Endothelial cell of umbilical vein (primary cell): Measurements from ENCODE around the gene UBE2E3. TPM values are rescaled to one million over a fixed set of nuclear protein-coding genes. Genes with fewer than 3 reads are reported as not detected.

Experiments used
- BruUV-seq: library from RNA; stranded (reverse); fragments of 400-500 nt; replicated peaks from 2 replicates; lab custom pipeline; 2021; lab: Mats Ljungman, UMichigan
- CTCF ChIA-PET: fragments of 300-600, 350-600 bp; sonication (Branson Sonifier 250); formaldehyde crosslinking; loops from one replicate; lab custom pipeline; 2021; ENCODE audit warnings: antibody characterized with exemption, inconsistent platforms; lab: Charles Lee
- POLR2A ChIA-PET: fragments of 300-600, 350-600 bp; sonication (Branson Sonifier 250); formaldehyde crosslinking; loops from one replicate; lab custom pipeline; 2021; ENCODE audit warnings: antibody characterized with exemption, inconsistent platforms; lab: Charles Lee
- DNase-seq: peaks from one replicate; pipeline ENCODE4 v3.0.0-alpha.2; 2011; ENCODE audit warnings: low read depth, low spot score
- FAIRE-seq: peaks from 2 replicates; lab custom pipeline; 2011; peaks lifted over from hg19 to GRCh38; lab: Jason Lieb, UNC
- H2AFZ ChIP-seq: 2 replicates; pipeline ENCODE4 v1.6.0; 2012; ENCODE audit warnings: low read depth, low read length, control low read depth, inconsistent platforms
- H3K27ac ChIP-seq: 2 replicates; pipeline ENCODE4 v1.5.1; 2011; ENCODE audit warnings: low read depth, mild to moderate bottlenecking, control low read depth, low read length, moderate library complexity; ENCODE audit not compliant: insufficient read depth
- H3K27me3 ChIP-seq, 2 experiments: 2 replicates each; pipeline versions ENCODE4 v1.6.0 to v1.6.1; 2011; ENCODE audit warnings: low read length in 2 of 2, mixed read lengths in 1 of 2; ENCODE audit not compliant: control insufficient read depth in 2 of 2, insufficient read depth in 2 of 2
- H3K36me3 ChIP-seq, 2 experiments: 2 replicates in 1 of 2; 3 replicates in 1 of 2; pipeline ENCODE4 v1.5.1; 2011; ENCODE audit warnings: low read length in 2 of 2, mild to moderate bottlenecking in 1 of 2, moderate library complexity in 1 of 2; ENCODE audit not compliant: control insufficient read depth in 2 of 2, insufficient read depth in 2 of 2; ENCODE audit errors: extremely low read depth in 1 of 2
- H3K4me1 ChIP-seq: 3 replicates; pipeline ENCODE4 v1.5.1; 2011; ENCODE audit warnings: mild to moderate bottlenecking, low read length; ENCODE audit not compliant: control insufficient read depth, insufficient read depth; ENCODE audit errors: extremely low read depth
- H3K4me2 ChIP-seq: 2 replicates; pipeline ENCODE4 v1.6.1; 2011; ENCODE audit warnings: low read length, control low read depth, mixed read lengths; ENCODE audit not compliant: insufficient read depth
- H3K4me3 ChIP-seq, 3 experiments: fragments of 200-600 bp in 1 of 3; sonication (generic), shearing (Covaris generic) in 1 of 3; replicated peaks in 1 of 3; 2 replicates each; pipeline ENCODE4 v1.5.1; 2011 to 2016; ENCODE audit warnings: control low read depth in 3 of 3, low read length in 3 of 3, mild to moderate bottlenecking in 2 of 3, inconsistent platforms in 1 of 3, low read depth in 1 of 3, moderate library complexity in 1 of 3; ENCODE audit not compliant: insufficient read depth in 1 of 3
- H3K79me2 ChIP-seq: 2 replicates; pipeline ENCODE4 v1.6.0; 2012; ENCODE audit warnings: low read length, inconsistent platforms; ENCODE audit not compliant: control insufficient read depth, insufficient read depth
- H3K9ac ChIP-seq: replicated peaks from 2 replicates; pipeline ENCODE3; 2011; ENCODE audit warnings: low read length, control low read depth; ENCODE audit not compliant: insufficient read depth; ENCODE audit errors: extremely low read depth
- H3K9me1 ChIP-seq: replicated peaks from 3 replicates; pipeline ENCODE4 v1.6.0; 2011; ENCODE audit warnings: mild to moderate bottlenecking, low read length; ENCODE audit not compliant: control insufficient read depth, insufficient read depth; ENCODE audit errors: extremely low read depth
- H3K9me3 ChIP-seq: replicated peaks from 2 replicates; pipeline ENCODE4 v1.5.1; 2012; ENCODE audit warnings: low read length, inconsistent platforms; ENCODE audit not compliant: control insufficient read depth, insufficient read depth
- H4K20me1 ChIP-seq: replicated peaks from 2 replicates; pipeline ENCODE3; 2011; ENCODE audit warnings: mild to moderate bottlenecking, low read length; ENCODE audit not compliant: control insufficient read depth, insufficient read depth; ENCODE audit errors: extremely low read depth
- EZH2 ChIP-seq: IDR thresholded peaks from 2 replicates; pipeline ENCODE4 v1.6.1; 2012; ENCODE audit warnings: borderline replicate concordance, low read depth, mild to moderate bottlenecking, moderate library complexity, low read length, inconsistent platforms; ENCODE audit not compliant: severe bottlenecking
- FOS ChIP-seq: IDR thresholded peaks from 2 replicates; pipeline ENCODE4 v1.6.1; 2011; ENCODE audit warnings: mild to moderate bottlenecking, low read length, moderate library complexity, borderline replicate concordance; ENCODE audit not compliant: insufficient read depth
- GATA2 ChIP-seq: IDR thresholded peaks from 2 replicates; pipeline ENCODE4 v1.7.0; 2011; ENCODE audit warnings: low read depth, mild to moderate bottlenecking, moderate library complexity, mixed read lengths, low read length; ENCODE audit not compliant: insufficient read length, insufficient read depth
- JUN ChIP-seq: IDR thresholded peaks from 2 replicates; pipeline ENCODE4 v1.6.1; 2011; ENCODE audit warnings: borderline replicate concordance, low read depth; ENCODE audit not compliant: insufficient read length, insufficient read depth
- MAX ChIP-seq: IDR thresholded peaks from 2 replicates; pipeline ENCODE4 v1.6.1; 2011; ENCODE audit not compliant: insufficient read depth, insufficient read length
- MYC ChIP-seq: IDR thresholded peaks from one replicate; pipeline ENCODE4 v1.6.1; 2011; ENCODE audit warnings: mild to moderate bottlenecking, low read depth, low read length
- POLR2A ChIP-seq: IDR thresholded peaks from 2 replicates; pipeline ENCODE4 v1.6.1; 2012; ENCODE audit warnings: low read depth, mild to moderate bottlenecking, control low read depth, low read length
- POLR2AphosphoS5 ChIP-seq: IDR thresholded peaks from 2 replicates; pipeline ENCODE4 v1.6.1; 2012; ENCODE audit warnings: low read depth, mild to moderate bottlenecking, control low read depth, low read length, moderate library complexity; ENCODE audit not compliant: insufficient read depth
- dilution Hi-C: fragments of 300-500 bp; cut with MboI; formaldehyde crosslinking; loops from one replicate; pipeline ENCODE4 v1.15.0; 2019; ENCODE audit warnings: low sequenced_read_pairs; ENCODE audit not compliant: extremely low pct_ligation_motif_present
- intact Hi-C: fragments of 100-400 bp; cut with micrococcal nuclease; formaldehyde crosslinking; loops from one replicate; pipeline ENCODE4 v1.10.0; 2022
- polyA plus RNA-seq, 4 experiments: library from polyadenylated mRNA; depleted of rRNA in 3 of 4; stranded (reverse) in 3 of 4; unstranded in 1 of 4; fragments of >200 nt; gene quantifications; 2 replicates each; pipeline versions ENCODE4 v1.2.1 to v1.2.3, GENCODE V29; 2011 to 2012; ENCODE audit warnings: missing spikeins in 1 of 4
- total RNA-seq: library from RNA; stranded (reverse); gene quantifications from 2 replicates; pipeline ENCODE4 v1.2.3, GENCODE V29; 2021
- TF ChIP-seq, protein P1 (sequence below), 2 donors: IDR thresholded peaks; 1 replicate in 1 of 2; 2 replicates in 1 of 2; pipeline ENCODE4 v1.5.1; 2011; ENCODE audit warnings: low read length in 2 of 2, mild to moderate bottlenecking in 2 of 2, moderate library complexity in 2 of 2, control low read depth in 1 of 2, inconsistent platforms in 1 of 2, low read depth in 1 of 2; ENCODE audit not compliant: insufficient read depth in 1 of 2; ENCODE audit errors: extremely low read depth in 1 of 2

UBE2E3 gene
- total and polyA plus RNA-seq, 2 donors (not counting 3 experiments of a cell fraction or from before 2014, with no cell fraction given) = 81.5 to 107 TPM

- Histone ChIP-seq H2AFZ (no peak overlapping the region), H3K9me3 (no peaks in the 10 kb centered on the region), H3K27me3 (peaks cover 0 to 2% of the 10 kb centered on the region in 2 experiments), H3K79me2 (no peaks in the 10 kb centered on the region), H3K4me1 (no peaks in the 10 kb centered on the region), H3K4me3 (no peak overlapping the region), H4K20me1 (no peaks in the 10 kb centered on the region), H3K4me2 (no peak overlapping the region), H3K9ac (no peak overlapping the region), H3K36me3 (no peaks in the 10 kb centered on the region), H3K9me1 (no peaks in the 10 kb centered on the region), H3K27ac (no peak overlapping the region)
- DNase-seq (no peak), FAIRE-seq (no peak)
- TF ChIP-seq MAX (no peak), POLR2AphosphoS5 (no peak), MYC (no peak), JUN (no peak), POLR2A (no peak), FOS (no peak), GATA2 (no peak), EZH2 (no peak)
- TF ChIP-seq, protein P1, sequence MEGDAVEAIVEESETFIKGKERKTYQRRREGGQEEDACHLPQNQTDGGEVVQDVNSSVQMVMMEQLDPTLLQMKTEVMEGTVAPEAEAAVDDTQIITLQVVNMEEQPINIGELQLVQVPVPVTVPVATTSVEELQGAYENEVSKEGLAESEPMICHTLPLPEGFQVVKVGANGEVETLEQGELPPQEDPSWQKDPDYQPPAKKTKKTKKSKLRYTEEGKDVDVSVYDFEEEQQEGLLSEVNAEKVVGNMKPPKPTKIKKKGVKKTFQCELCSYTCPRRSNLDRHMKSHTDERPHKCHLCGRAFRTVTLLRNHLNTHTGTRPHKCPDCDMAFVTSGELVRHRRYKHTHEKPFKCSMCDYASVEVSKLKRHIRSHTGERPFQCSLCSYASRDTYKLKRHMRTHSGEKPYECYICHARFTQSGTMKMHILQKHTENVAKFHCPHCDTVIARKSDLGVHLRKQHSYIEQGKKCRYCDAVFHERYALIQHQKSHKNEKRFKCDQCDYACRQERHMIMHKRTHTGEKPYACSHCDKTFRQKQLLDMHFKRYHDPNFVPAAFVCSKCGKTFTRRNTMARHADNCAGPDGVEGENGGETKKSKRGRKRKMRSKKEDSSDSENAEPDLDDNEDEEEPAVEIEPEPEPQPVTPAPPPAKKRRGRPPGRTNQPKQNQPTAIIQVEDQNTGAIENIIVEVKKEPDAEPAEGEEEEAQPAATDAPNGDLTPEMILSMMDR (IDR thresholded peaks at IDR 0.05; ENCODE audit: extremely low read depth in 1 of 2, insufficient read depth in 1 of 2, low read depth in 1 of 2, low read length in 2 of 2) = no peak
- ChIA-PET POLR2A (no interaction called here), CTCF (no interaction called here)
- dilution Hi-C loops (no loop called here), intact Hi-C loops (no loop called here)
- no TSS peak for BruUV-seq
Observed at GRCh38 chr2:180944372-180944771, 36.0 kb upstream of the UBE2E3 start.
